ENCODE data around the gene ZBTB46. TPM values are rescaled to one million over a fixed set of nuclear protein-coding genes. Genes with fewer than 3 reads are reported as not detected.

ZBTB46 gene
- total RNA-seq, 1 experiment from 2014 or later, result 27.1 TPM

- H3K9me3 Mint-ChIP-seq, result no peaks in the 10 kb centered on the region
- H2AFZ ChIP-seq (ENCODE audit: low read length), result no peak overlapping the region
- no peak overlapping the region for H4K5ac ChIP-seq (ENCODE audit: insufficient read length, low read depth, low read length)
- no peak overlapping the region for H2AK5ac ChIP-seq (ENCODE audit: insufficient read length, low read length)
- no peak overlapping the region for H4K8ac ChIP-seq (replicated peaks; ENCODE audit: insufficient read length, low read depth, low read length)
- no peak overlapping the region for H2BK12ac ChIP-seq (ENCODE audit: insufficient read length, low read depth, low read length)
- H4K91ac ChIP-seq (ENCODE audit: insufficient read length, low read depth, low read length), result no peak overlapping the region
- no peaks in the 10 kb centered on the region for H3K9me3 ChIP-seq (ENCODE audit: control insufficient read depth, low read depth, low read length)
- H3K23ac ChIP-seq (ENCODE audit: insufficient read length, low read depth, low read length), result no peak overlapping the region
- H3K4me1 ChIP-seq (ENCODE audit: insufficient read depth, low read length), result no peaks in the 10 kb centered on the region
- no peak overlapping the region for H2BK20ac ChIP-seq (ENCODE audit: low read depth, low read length, poor library complexity, severe bottlenecking)
- no peak overlapping the region for H3K14ac ChIP-seq (ENCODE audit: insufficient read depth, low read length)
- H3K27ac ChIP-seq (ENCODE audit: insufficient read length, low read depth, low read length), result no peak overlapping the region
- H2BK5ac ChIP-seq (ENCODE audit: insufficient read length, low read length), result no peak overlapping the region
- no peak overlapping the region for H2BK15ac ChIP-seq (ENCODE audit: low read depth, low read length)
- peaks cover 5% of the 10 kb centered on the region for H3K79me1 ChIP-seq (ENCODE audit: insufficient read depth, low read depth, low read length, poor library complexity, severe bottlenecking)
- no peak for DNase-seq
- H3K9ac ChIP-seq (ENCODE audit: extremely low read depth, insufficient read length, low read length), result no peak overlapping the region
- H3K4me1 Mint-ChIP-seq, result peaks cover 7 to 9% of the 10 kb centered on the region in 2 experiments; a peak in 3 of 4 replicates
- H3K27ac Mint-ChIP-seq, result peak overlapping the region in 1 of 3 experiments; percentile 44; a peak in 2 of 7 replicates
- H3K27me3 Mint-ChIP-seq (ENCODE audit: low read depth), result no peaks in the 10 kb centered on the region; the same call in 1 of the 2 replicates
- H3K23me2 ChIP-seq (ENCODE audit: insufficient read length, low read depth, low read length, poor library complexity, severe bottlenecking), result no peaks in the 10 kb centered on the region
- no peak overlapping the region for H3K56ac ChIP-seq (ENCODE audit: insufficient read length, low read depth, low read length)
- no peaks in the 10 kb centered on the region for H4K20me1 ChIP-seq (ENCODE audit: control insufficient read depth, insufficient read depth, insufficient read length)
- peaks cover 2% of the 10 kb centered on the region; the same call in 1 of the 2 replicates for H3K79me2 ChIP-seq (ENCODE audit: insufficient read depth, low read length)
- H3T11ph ChIP-seq (ENCODE audit: low read length), result no peak overlapping the region
- peaks cover 0 to 16% (median 8%) of the 10 kb centered on the region in 3 experiments; a peak in 4 of 7 replicates for H3K36me3 Mint-ChIP-seq (ENCODE audit: insufficient read depth in 1 of 3, low read depth in 3 of 3)
- no peak overlapping the region for H2BK120ac ChIP-seq (ENCODE audit: low read depth, low read length, poor library complexity, severe bottlenecking)
- TF ChIP-seq CTCF (conservative IDR thresholded peaks at IDR 0.05), result no peak
- H3K4me2 ChIP-seq (ENCODE audit: insufficient read depth, insufficient read length, low read length), result no peak overlapping the region
- H3K4me3 Mint-ChIP-seq, result peak overlapping the region in 1 of 2 experiments; percentile 14; a peak in 1 of 5 replicates
- H3K18ac ChIP-seq (ENCODE audit: insufficient read length, low read depth, low read length), result no peak overlapping the region
- no peaks in the 10 kb centered on the region for H3K27me3 ChIP-seq (ENCODE audit: insufficient read depth, low read length)
- no CpG with 5 or more reads among the region's 12 CpGs for WGBS (ENCODE audit: extremely low coverage, insufficient read length, low lambda C conversion rate)
- no peak overlapping the region for H3K4ac ChIP-seq (ENCODE audit: low read depth, low read length)
These were observed 48.5 kb downstream of the ZBTB46 start for GRCh38 chr20:63782521-63782971.
